Eye (tissue), 1 donor: ENCODE results near the gene KRT35.
A peak's percentile ranks its signal among the peaks of the same experiment; 100 is the strongest.

Source experiments
- DNase-seq: peaks from one replicate; pipeline ENCODE4 v3.0.0-alpha.2; 2015

Gene KRT35

DNA sequence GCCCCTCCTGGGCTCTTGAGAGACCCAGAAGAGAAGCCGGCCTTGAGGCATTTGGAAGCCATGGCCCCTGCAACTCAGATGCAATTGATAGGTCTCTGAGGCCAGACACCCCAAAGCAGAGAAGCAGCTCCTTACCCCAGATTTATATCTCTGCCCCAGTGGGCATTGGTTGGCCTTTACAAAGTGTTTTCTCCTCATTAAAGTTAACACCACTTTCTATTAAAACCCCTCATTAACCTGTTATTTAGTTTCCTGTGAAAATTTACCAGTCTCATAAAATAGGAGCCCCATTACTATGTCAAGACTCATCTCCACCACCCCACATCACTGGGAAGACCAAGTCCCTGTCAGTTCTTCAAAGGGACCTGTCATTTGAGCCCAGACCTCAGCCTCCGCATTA, at the start of gene KRT35:
Gene KRT35, minus strand, starts transcription at position 116 of the 400 bp plus-strand sequence. Its CDS starts 54 bp downstream, at position 62.
- no peak for DNase-seq

DNA sequence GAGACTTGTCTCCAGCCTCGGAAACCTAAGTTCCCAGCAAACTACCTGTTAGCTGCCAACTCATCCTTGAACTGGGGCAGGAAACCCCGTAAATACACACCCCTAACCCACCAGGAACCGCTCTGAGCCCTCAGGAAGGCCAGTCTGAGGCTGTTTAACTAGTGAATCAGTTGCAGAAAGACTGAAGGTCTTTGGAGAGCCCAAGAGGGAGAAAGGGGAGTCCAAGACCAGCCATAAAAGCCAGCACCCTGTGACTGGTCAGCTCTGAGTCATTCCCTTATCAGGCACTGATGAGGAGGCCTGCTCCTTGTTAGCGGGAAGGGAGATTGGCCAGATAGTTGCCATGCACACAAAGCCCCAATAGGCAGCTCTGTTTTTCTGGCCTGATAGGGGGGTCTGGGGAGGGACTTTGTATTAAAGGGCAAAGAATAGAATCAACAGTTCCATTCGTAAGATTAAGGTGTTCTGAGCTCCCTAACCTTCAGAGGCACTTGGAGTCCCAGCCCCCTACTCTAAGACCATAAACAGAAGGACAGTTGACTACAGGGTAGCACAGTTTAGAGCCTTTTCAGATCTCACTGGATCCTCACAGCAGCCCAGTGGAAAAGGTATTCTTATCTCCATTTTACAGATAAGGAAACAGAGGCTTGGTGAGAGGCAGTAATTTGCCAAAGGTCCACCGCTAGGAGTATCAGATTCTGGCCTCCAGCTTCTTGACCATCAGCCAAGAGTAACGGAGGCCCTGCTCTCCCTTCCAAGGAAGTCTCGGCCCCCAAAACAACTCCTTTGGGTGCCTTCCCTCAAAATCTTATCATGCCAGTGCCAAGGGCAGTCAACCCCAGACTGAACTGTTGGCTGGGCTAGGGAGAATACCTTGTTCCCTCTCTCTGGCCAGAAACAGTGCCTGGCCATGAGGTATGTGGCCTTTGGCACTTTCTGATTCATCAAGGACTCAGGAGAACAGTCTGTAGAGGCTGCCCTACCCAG, 49.4 kb upstream of the KRT35 start:
- peak; percentile 26 for DNase-seq

DNA sequence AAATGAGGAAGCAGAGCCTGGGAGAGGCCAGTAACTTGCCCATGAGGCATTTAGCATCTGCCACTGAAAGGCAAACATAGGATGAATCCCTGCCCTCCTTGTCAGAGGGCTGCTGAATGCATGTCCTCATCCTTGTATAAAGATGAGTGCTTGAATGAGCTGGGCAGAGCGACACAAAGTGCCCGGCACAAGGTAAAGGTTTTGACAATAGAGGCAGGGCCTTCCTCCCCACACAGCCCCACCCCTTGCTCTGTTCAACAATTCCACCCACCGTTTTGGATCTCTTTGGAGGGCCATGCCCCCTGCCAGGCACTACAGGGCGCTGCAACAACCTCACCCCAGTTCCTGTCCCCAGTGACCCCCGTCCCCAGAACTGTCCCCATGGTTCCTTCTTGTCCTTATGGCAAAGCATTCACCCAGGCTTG, 48.6 kb upstream of the KRT35 start:
- DNase-seq = no peak

DNA sequence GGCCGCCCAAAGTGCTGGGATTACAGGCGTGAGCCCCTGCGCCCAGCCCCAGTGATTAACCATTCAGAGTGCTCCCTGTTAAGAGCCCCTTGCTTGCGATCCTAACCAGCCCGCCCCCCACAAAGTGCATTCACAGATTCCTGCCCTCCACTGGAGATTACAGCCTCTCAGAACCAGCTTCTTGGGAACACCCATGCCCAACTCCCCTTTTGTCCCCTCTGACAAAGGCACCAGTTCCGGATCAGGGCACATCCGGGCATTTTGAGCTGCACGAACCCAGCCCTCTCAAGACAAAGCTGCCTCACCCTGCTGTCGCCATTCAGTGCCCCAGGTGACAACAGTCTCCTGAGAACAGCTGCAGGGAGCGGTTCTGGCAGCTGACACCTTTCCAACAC, 48.0 kb upstream of the KRT35 start:
- DNase-seq = peak; percentile 21

DNA sequence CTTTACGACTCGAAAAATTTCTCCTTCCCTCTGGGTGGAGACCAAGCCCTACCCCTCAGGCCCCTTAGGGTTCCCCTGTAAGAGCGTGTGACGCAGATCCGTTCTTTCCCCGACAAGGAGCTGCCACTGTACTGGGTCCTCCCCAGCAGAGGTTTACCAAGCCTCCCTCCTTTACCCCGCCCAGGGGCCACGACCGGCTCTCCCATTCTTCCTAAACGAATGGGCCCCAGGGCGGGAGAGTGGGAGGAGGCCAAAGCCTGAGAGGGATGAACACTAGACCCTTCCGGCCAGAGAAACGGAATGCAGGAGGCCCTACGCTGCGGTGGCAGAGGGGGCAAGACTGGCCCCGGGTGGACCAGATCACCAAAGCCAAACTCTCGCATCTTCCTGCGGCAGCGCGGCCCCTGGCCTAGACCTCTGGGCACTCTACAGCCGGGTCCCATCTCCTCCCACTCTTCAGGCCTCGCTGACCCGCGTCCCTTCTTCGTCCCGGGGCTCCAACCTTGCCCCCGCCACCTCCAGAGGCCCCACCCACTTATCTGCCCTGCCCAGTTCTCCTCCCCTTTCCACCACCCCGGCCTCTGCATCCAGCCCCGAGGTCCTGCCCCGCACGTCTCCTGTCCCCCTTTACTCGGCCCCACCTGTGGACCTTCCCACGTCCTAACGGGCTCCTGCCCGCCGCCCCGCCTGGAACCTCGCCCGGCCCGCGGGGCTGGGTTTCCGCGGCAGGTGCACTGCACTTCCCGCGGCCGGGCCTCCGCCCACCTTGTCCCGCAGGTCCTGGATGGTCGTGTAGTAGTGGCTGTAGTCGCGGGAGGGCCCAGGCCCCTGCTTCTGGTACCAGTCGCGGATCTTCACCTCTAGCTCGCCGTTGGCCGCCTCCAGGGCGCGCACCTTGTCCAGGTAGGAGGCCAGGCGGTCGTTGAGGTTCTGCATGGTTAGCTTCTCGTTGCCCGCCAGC, 46.4 kb upstream of the KRT35 start:
- DNase-seq = peak; percentile 42

DNA sequence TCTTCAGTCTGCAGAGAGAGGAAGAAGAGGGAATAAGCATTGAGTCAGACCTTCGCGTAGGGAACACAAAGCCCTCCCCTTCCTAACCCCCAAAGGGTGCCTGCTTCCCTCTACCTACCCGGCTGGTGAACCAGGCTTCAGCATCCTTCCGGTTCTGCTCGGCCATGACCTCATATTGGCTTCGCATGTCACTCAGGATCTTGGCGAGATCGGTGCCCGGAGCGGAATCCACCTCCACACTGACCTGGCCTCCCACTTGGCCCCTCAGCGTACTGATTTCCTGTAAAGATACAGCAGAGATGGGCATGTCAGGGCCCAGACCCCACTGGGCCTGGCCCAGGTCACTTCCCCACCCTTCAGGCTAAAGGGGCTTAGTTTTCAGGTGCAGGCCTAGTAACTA, 43.3 kb upstream of the KRT35 start:
- no peak for DNase-seq

DNA sequence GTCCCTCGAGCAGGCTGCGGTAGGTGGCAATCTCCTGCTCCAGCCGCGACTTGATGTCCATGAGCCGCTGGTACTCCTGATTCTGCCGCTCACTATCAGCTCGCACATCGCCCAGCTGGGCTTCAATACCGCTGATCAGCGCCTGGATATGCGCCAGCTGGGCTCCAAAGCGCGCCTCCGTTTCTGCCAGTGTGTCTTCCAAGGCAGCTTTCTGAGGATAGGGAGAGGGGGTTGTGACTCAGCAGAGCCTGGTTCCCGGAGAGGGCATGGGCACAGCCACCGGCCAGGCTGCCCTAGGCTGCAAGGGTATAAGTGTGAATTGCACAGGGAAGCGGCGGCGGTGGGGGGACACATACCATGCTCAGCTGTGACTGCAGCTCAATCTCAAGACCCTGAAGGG, 42.8 kb upstream of the KRT35 start:
- DNase-seq = no peak

DNA sequence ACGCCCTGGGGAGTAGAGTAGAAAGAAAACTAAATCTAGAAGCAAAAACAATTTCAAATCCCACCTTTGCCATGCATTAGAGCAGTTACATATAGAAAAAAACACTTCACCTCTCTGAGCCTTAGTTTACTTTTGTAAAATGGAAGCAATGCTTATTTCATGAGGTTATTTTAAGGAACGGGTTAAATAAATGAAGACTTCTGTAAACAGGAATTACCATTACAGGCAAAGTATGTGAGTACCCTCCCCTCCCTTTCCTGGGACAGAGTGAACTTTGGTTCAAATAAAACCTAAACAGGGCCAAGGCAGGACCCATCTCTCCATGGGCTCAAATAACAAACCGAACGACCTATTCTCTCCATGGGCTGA, 42.3 kb upstream of the KRT35 start:
- DNase-seq = no peak

DNA sequence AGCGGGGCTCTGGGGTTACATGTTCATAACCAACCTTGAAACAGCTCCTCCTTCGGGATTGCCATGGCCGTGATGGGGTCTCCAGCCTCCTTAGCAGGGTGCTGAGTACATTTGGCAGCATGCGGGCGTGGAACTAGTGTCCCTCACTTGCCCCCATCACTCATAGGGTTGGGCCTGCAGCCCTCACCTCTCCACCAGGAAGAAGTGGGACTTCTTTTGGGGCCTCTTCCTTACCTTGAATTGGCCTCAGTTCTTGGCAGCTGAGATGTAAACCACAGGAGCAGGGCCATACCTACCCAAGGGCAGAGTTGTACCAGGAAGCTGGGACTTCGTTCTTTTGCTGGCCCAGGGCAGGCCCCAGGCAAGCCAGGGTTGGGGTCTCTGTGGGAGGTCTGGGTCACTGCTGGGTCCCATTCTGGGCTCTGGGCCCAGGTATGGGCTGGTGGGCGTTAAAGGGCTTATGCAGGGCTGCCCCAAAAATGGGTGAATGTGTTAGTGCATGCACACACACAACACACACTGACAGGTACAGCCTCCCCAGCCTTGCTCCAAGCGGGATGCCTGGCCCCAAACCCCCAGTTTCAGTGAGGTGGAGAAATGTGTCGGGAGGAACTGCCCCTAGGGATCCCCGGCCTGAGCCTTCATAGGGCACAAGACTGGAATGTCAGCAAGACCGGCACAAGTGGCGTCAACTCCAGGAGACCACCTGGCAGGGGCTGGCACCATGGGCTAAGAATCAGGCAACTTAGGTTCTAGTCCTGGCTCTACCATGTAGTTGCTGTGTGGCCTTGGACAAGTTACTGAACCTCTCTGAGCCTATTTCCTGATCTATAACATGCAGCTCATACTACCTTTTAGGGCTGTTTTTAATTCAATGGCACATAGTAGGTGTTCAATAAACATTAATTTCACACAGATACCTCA, 41.6 kb upstream of the KRT35 start:
- DNase-seq = no peak

DNA sequence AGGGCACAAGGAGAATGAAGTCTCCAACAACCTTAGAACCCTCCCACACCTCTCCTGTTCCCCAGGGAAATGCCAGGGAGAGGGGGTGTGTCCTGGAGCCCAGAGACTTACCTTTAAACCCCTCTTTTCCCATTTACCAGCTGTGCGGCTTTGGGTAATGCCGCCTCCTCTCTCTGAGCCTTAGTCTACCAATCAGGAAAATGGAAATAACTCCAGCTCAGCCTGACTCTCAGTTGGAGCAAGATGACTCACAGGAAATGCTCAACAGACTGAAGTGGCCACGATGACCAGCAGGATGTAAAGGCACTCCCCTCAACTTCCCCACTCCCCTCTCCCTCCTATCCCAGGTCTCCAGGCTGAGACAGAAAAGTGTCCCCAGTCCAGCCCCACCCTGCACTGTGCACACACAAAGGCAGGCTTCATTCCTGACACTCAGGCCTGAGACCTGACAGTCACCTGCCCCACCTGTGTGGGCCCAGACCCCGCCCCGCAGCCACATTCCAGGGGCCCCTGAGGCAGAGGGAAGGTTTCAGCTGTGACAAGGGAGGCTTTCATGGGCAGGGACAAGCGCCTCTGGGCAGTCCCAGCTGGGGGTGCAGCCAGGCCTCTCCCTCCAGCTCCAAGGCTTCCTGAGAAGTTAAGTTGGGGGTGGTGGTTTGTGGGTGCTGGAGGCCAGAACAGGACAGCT, 40.8 kb upstream of the KRT35 start:
- DNase-seq = peak; percentile 17

DNA sequence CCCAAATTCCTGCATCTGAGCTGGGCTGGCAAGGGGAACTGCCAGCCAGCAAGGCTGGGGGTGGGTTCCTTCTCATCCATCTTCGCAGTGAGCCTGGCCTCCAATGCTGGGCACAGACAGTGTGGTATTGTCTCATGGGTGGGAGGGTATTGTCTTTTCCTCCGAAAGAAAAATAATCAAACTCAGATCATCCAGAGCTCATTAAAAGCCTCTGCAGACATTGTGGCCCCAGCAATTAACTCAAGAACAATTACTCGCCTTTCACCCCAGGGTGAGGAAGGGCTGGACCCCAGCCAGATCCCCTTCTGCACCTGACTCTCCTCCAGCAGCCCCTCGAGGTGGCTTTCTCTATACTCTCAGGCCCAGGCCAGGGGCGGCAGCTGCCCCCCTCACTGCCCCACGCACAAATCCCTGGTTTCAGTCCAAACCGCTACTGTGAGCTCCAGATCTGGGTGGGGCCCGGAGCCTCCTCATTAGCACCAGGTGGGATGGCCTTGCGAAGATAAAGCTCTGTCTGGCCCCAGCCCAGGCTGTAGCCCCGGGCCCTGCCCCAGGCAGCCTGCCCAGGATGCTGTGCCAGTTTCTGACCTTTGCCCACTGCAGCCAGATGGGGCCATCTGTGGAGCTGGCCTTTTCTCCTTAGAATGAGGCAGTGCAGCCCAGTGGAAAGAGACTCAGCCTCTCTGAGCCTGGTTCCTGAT, 40.0 kb upstream of the KRT35 start:
- DNase-seq = peak; percentile 22

DNA sequence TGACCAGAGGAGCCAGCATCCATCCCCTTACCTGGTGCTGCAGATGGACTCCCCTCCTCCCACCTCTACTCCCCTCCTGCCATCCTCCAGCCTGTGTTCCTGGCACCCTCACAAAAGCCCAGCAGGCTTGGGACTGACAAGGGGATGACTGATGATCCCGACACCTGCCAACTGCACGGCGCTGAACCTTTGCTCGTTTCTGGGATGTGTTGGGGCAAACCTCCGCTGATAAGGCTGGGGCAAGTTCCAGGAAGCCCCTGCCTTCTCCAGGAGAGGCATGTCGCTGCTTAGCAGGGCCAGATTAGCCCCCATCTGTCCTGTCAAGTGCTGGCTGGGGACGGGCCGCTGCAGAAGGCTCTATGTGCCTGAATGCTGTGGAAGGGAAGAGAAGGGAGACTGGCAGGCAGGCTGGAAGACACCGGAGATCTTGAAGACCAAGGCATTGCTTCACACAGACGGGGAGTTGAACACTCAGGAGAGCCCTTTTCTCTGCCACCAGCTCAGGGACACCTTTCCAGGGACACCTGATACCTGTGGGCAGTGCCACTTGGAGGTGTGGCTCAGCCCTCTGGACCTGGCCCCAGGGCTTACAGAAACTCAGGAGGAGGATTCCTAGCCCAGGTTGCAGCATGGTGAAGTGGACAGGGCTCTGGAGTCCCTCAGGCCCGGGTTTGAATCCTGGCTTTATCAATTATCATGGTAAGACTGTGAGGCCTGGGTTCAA, 38.7 kb upstream of the KRT35 start:
- peak; percentile 20 for DNase-seq

DNA sequence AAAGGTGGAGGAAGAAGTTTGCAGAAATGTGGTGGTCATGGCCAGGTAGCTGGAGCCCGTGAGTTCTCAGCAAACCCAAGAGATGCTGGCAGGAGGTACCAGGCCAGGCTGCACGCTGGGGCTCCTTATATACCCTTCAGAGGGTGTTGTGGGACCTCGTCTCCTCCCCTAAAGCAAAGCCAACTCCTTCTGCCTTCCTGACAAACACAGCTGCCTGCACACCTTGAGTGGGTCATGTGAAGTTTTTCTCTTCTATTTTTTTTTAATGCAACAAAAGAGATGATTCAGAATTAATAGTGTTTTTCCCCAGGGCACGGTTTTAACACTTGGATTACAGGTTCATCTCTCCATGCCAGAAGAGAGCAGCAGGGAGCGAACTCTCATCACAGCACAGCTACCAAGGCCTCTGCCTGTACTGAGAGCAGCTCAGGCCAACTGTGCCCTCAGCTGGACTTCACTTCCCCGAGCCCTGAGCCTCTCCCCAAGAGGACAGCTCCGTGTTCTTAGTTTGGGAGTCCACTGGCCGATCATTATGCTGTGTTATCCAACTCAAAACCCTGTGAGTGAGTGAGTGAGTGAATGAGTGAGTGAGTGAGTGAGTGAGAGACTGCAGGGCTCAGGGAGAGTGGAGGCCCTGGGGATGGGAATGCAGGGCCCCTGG, 38.0 kb upstream of the KRT35 start, which contains the start of gene KRT15:
Gene KRT15, minus strand, starts transcription at position 102 of the 661 bp plus-strand sequence. Its CDS starts 63 bp downstream, at position 39.
- DNase-seq = no peak

DNA sequence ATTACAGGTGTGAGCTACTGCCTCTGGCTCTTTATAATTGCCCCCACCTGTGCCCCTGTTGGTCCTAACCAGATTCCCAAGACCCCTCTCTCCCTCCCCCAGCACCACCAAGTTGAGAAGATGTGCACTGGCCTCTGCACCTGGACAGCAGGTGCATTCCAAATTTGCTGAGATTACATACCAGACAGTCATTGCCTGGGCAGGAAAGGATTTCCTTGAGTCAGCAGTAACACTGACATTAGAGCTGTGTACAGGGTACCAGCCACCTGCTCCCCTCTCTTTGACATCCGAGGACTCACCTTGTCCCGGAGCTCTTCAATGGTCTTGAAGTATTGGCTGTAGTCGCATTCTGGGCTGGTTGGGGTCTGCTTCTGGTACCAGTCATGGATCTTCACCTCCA, 37.1 kb upstream of the KRT35 start:
- no peak for DNase-seq

DNA sequence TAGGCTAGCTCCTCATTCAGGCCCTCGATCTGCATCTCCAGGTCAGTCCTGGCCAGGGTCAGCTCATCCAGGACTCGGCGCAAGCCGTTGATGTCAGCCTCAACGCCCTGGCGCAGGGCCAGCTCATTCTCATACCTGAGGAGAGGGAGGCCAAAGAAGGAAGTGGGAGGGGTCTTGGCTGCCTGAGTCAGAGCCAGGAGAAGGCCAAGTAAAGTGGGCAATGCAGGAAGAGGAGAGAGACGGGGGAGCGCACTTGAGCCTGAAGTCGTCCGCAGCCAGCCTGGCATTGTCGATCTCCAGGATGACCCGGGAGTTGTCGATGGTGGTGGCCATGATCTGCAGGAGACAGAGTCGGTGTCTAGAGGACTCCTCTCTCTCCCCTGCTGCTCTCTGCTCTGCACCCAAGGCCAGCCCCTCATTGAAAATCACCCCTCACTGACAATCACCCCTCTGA, 35.9 kb upstream of the KRT35 start:
- DNase-seq = no peak

DNA sequence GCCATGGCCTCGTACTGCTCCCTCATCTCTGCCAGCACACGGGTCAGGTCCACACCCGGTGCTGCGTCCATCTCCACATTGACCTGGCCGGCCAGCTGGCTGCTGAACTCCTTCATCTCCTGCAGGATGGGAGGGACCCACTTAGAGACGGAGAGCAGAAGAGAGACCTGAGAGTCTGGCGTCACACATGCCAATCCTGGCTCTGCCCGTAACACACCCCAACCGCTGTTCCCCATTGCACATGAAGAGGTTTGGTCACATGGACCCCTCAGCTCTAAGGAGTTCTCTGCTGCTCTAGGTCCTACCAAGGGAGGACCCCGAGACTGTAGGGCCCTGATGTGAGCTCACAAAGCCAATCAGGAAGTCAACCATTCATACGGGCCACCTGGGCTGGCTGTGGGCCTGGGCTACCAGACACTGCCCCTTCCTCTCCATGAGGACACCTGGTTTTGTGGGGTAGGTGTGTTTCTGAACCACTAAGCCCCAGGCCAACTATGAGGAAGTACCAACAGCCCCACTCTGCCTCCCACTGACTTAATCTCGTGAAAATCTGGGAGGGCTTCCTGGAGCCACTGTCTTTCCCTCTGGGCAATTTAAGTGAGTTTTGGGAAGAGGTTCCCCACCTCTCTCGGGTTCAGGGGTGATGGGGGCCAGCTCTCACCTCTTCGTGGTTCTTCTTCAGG, 35.3 kb upstream of the KRT35 start:
- DNase-seq = no peak

DNA sequence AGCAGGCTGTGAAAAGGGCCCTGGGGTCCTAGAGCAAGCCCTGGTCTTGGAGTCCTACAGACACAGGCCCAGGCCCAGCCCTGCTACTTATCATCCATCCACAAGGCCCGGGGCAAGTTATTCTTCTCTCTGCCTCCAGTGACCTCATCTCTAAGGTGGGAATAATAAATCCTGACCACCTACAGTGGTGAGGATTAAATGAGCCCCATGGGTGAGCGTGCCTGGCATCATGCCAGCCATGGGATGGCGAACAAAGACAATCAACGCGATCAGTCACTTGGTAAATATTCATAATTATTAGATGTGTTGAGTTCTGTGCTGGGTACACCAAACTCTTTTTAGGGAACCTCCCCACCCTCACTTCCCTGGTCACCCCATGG, 32.2 kb upstream of the KRT35 start:
- DNase-seq = no peak

DNA sequence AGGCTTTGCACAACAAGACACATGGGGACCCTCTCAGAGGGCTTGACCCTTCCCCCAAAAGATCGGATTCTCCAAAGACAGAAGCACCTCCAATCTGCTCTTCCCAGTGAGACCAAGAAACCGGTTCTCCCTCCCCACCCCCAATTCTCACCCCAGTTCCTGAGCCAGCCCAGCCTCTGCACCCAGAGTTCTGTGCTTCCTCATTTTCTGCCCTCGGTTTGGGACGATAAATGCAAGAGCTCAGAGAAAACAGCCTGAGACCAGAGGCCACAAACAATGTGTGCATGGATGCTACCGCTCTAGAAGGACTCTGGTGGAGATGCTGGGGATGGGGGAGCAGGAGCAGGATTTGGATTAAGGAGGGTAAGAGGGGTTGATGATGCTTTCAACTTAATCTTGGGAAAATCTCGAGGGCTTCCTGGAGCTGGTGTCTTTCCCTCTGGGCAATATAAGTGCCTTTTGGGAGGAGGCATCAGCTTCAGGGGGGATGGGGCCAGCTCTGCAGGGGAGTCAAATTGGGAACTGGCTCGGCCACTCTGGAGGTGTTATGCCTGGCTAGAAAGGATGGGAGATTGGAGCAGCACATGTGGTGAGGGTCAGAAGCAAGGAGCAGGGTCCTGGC, 31.7 kb upstream of the KRT35 start:
- no peak for DNase-seq

DNA sequence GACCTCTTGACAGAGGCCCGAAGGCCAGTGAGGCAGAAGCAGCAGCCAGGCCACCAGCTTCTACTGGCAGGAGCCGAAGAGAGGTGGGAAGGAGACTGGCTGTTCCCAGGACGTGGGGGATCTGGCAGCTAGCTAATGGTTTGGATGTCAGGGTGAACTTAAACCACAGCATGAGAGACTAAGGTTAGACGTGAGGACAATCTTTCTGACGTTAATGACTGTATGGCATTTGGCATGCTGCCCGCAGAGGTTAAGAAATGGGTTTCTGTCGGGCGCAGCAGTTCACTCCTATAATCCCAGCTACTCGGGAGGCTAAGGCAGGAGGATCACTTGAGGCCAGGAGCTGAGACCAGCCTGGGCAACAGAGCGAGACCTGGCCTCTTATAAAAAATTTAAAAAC, 30.8 kb upstream of the KRT35 start:
- DNase-seq = no peak
